CD14-positive monocyte (primary cell): ENCODE data around the gene MLLT10. TPM values are rescaled to one million over a fixed set of nuclear protein-coding genes. Genes with fewer than 3 reads are reported as not detected.

Experiments used
- DNase-seq, 3 donors: peaks; one replicate each; pipeline ENCODE4 v3.0.0-alpha.2; 2011 to 2022
- H2AFZ ChIP-seq: 2 replicates; pipeline ENCODE4 v1.6.0; 2012; ENCODE audit warnings: mild to moderate bottlenecking, low read depth, low read length, inconsistent platforms; ENCODE audit not compliant: insufficient read depth, poor library complexity, severe bottlenecking
- H3K27ac ChIP-seq, 2 donors: 1 replicate in 1 of 2; 2 replicates in 1 of 2; pipeline ENCODE4 v1.5.1; 2012 to 2013; ENCODE audit warnings: low read length in 2 of 2, control low read depth in 1 of 2, inconsistent platforms in 1 of 2, low read depth in 1 of 2, mild to moderate bottlenecking in 1 of 2
- H3K27me3 ChIP-seq, 2 donors: one replicate each; pipeline versions ENCODE4 v1.6.0 to v1.6.1; 2011 to 2013; ENCODE audit warnings: low read length in 2 of 2; ENCODE audit not compliant: control insufficient read depth in 2 of 2, insufficient read depth in 2 of 2
- H3K36me3 ChIP-seq, 2 donors: replicated peaks in 1 of 2; 1 replicate in 1 of 2; 2 replicates in 1 of 2; pipeline versions ENCODE4 v1.5.1 to v1.6.1; 2012 to 2013; ENCODE audit warnings: low read length in 2 of 2, control low read depth in 1 of 2, inconsistent platforms in 1 of 2, mild to moderate bottlenecking in 1 of 2; ENCODE audit not compliant: insufficient read depth in 2 of 2, control insufficient read depth in 1 of 2
- H3K4me1 ChIP-seq, 2 donors: 1 replicate in 1 of 2; 2 replicates in 1 of 2; pipeline versions ENCODE4 v1.5.1 to v1.6.1; 2012 to 2013; ENCODE audit warnings: low read length in 2 of 2, control low read depth in 1 of 2, inconsistent platforms in 1 of 2, mild to moderate bottlenecking in 1 of 2, moderate library complexity in 1 of 2; ENCODE audit not compliant: insufficient read depth in 2 of 2, control insufficient read depth in 1 of 2
- H3K4me2 ChIP-seq: replicated peaks from 2 replicates; pipeline ENCODE3; 2012; ENCODE audit warnings: low read length, moderate library complexity, mild to moderate bottlenecking; ENCODE audit not compliant: poor library complexity, severe bottlenecking; ENCODE audit errors: extremely low read depth
- H3K4me3 ChIP-seq, 3 experiments: fragments of 200-600 bp in 1 of 3; sonication (generic) in 1 of 3; replicated peaks in 1 of 3; 1 replicate in 2 of 3; 2 replicates in 1 of 3; pipeline ENCODE4 v1.5.1; 2011 to 2013; ENCODE audit warnings: low read length in 3 of 3, mild to moderate bottlenecking in 3 of 3, control low read depth in 2 of 3, low read depth in 2 of 3, inconsistent platforms in 1 of 3, moderate library complexity in 1 of 3
- H3K79me2 ChIP-seq: 2 replicates; pipeline ENCODE4 v1.6.0; 2012; ENCODE audit warnings: mild to moderate bottlenecking, control low read depth, inconsistent platforms, low read length, moderate library complexity; ENCODE audit not compliant: insufficient read depth
- H3K9ac ChIP-seq: 2 replicates; pipeline ENCODE4 v1.6.0; 2017; ENCODE audit warnings: low read length, mild to moderate bottlenecking; ENCODE audit not compliant: insufficient read depth, poor library complexity, severe bottlenecking
- H3K9me3 ChIP-seq, 2 donors: replicated peaks in 1 of 2; 1 replicate in 1 of 2; 2 replicates in 1 of 2; pipeline versions ENCODE4 v1.5.1 to v1.6.1; 2012 to 2013; ENCODE audit warnings: low read length in 2 of 2, control low read depth in 1 of 2; ENCODE audit not compliant: control insufficient read depth in 1 of 2, insufficient read depth in 1 of 2
- H4K20me1 ChIP-seq: 2 replicates; pipeline ENCODE4 v1.6.0; 2012; ENCODE audit warnings: mild to moderate bottlenecking, low read length, control low read depth, moderate library complexity; ENCODE audit not compliant: insufficient read depth
- H3K27ac Mint-ChIP-seq, 7 donors: one replicate each; pipeline ENCODE4 v1.8.0; 2020; ENCODE audit warnings: mild to moderate bottlenecking in 7 of 7, mixed read lengths in 7 of 7, moderate library complexity in 6 of 7, inconsistent platforms in 2 of 7
- H3K27me3 Mint-ChIP-seq, 3 donors: one replicate each; pipeline ENCODE4 v1.8.0; 2021 to 2022; ENCODE audit warnings: low read depth in 3 of 3, mild to moderate bottlenecking in 3 of 3, mixed read lengths in 3 of 3, moderate library complexity in 3 of 3, inconsistent platforms in 1 of 3
- H3K36me3 Mint-ChIP-seq, 2 donors: one replicate each; pipeline ENCODE4 v1.8.0; 2020; ENCODE audit warnings: mixed read lengths in 2 of 2, inconsistent platforms in 1 of 2, mild to moderate bottlenecking in 1 of 2
- H3K4me1 Mint-ChIP-seq: one replicate; pipeline ENCODE4 v1.8.0; 2020; ENCODE audit warnings: mild to moderate bottlenecking, mixed read lengths
- H3K4me3 Mint-ChIP-seq, 2 donors: one replicate each; pipeline ENCODE4 v1.8.0; 2020; ENCODE audit warnings: mild to moderate bottlenecking in 2 of 2, mixed read lengths in 2 of 2, moderate library complexity in 1 of 2
- H3K9me3 Mint-ChIP-seq, 7 donors: one replicate each; pipeline ENCODE4 v1.8.0; 2020 to 2022; ENCODE audit warnings: mixed read lengths in 7 of 7, mild to moderate bottlenecking in 6 of 7, moderate library complexity in 6 of 7, inconsistent platforms in 2 of 7
- CTCF ChIP-seq: fragments of 200-600 bp; IDR thresholded peaks from one replicate; pipeline ENCODE4 v1.8.0; 2022; ENCODE audit warnings: antibody characterized with exemption, mild to moderate bottlenecking
- WGBS: methylation state at CpG from one replicate; pipeline ENCODE4 v1.1.5; 2013; ENCODE audit warnings: missing lambda C conversion rate; ENCODE audit not compliant: insufficient coverage; 5-methylcytosine and 5-hydroxymethylcytosine counted together
- intact Hi-C, 2 donors: fragments of 100-400 bp; cut with micrococcal nuclease; formaldehyde crosslinking; loops; one replicate each; pipeline versions ENCODE4 v1.15.0 to v1.15.1; 2023
- polyA plus RNA-seq, 3 donors: library from polyadenylated mRNA; depleted of rRNA in 1 of 3; unstranded in 2 of 3; stranded (reverse) in 1 of 3; fragments of 300-500 nt in 2 of 3; fragments of >200 nt in 1 of 3; fragmentation: Illumina TruSeq in 2 of 3; gene quantifications; 1 replicate in 2 of 3; 2 replicates in 1 of 3; pipeline ENCODE4 v1.2.3, GENCODE V29; 2012 to 2021

MLLT10 gene
- polyA plus RNA-seq, 3 donors, result 4.9 to 39.1 (median 7.5) TPM

- Histone ChIP-seq H3K9me3 (no peaks in the 10 kb centered on the region), H3K79me2 (no peaks in the 10 kb centered on the region), H3K4me1 (no peaks in the 10 kb centered on the region), H3K4me2 (no peak overlapping the region), H3K4me3 (no peak overlapping the region), H3K27ac (no peak overlapping the region), H3K27me3 (no peaks in the 10 kb centered on the region), H3K36me3 (peaks cover 45 to 77% of the 10 kb centered on the region in 2 donors), H3K9ac (no peak overlapping the region), H2AFZ (no peak overlapping the region), H4K20me1 (no peaks in the 10 kb centered on the region)
- H3K27ac Mint-ChIP-seq, result peak overlapping the region in 1 of 7 donors; percentile 18
- H3K4me3 Mint-ChIP-seq, result no peak overlapping the region
- DNase-seq, result no peak
- peaks cover 0 to 2% (median 0%) of the 10 kb centered on the region in 7 donors for H3K9me3 Mint-ChIP-seq
- intact Hi-C loops, result no loop called here
- H3K27me3 Mint-ChIP-seq, result peaks cover 0 to 2% (median 0%) of the 10 kb centered on the region in 3 donors
- TF ChIP-seq CTCF, result no peak
- no peaks in the 10 kb centered on the region for H3K4me1 Mint-ChIP-seq
- H3K36me3 Mint-ChIP-seq, result peaks cover 51 to 56% of the 10 kb centered on the region in 2 donors
These were observed 155.8 kb downstream of the MLLT10 start for GRCh38 chr10:21689881-21690280.

- Mint-ChIP-seq H3K36me3 (peaks cover 60 to 73% of the 10 kb centered on the region in 2 donors), H3K9me3 (peaks cover 0 to 3% (median 0%) of the 10 kb centered on the region in 7 donors), H3K4me3 (no peak overlapping the region), H3K27ac (no peak overlapping the region), H3K4me1 (no peaks in the 10 kb centered on the region), H3K27me3 (peaks cover 0 to 2% (median 0%) of the 10 kb centered on the region in 3 donors)
- no peak overlapping the region for H3K4me2 ChIP-seq
- no peaks in the 10 kb centered on the region for H4K20me1 ChIP-seq
- no peaks in the 10 kb centered on the region for H3K9me3 ChIP-seq
- H2AFZ ChIP-seq, result no peak overlapping the region
- no peak for TF ChIP-seq CTCF
- H3K27me3 ChIP-seq, result no peaks in the 10 kb centered on the region
- H3K79me2 ChIP-seq, result peaks cover 6% of the 10 kb centered on the region
- no peaks in the 10 kb centered on the region for H3K4me1 ChIP-seq
- H3K36me3 ChIP-seq, result peaks cover 37 to 67% of the 10 kb centered on the region in 2 donors
- no peak overlapping the region for H3K27ac ChIP-seq
- intact Hi-C loops, result no loop called here
- H3K4me3 ChIP-seq, result no peak overlapping the region
- no peak overlapping the region for H3K9ac ChIP-seq
- no peak for DNase-seq
- WGBS, result no CpG with 5 or more reads among the region's 1 CpG
These were observed 158.9 kb downstream of the MLLT10 start for GRCh38 chr10:21692916-21693315.
